A673 (cell line): ENCODE results near the gene ALDH1B1. TPM values are rescaled to one million over a fixed set of nuclear protein-coding genes. Genes with fewer than 3 reads are reported as not detected.

ENCODE experiments used
- BruUV-seq: library from RNA; stranded (reverse); fragments of 400-500 nt; replicated peaks from 2 replicates; lab custom pipeline; 2021; lab: Mats Ljungman, UMichigan
- CTCF ChIA-PET: fragments of 300-600 bp; sonication (Branson Sonifier 250); formaldehyde crosslinking; loops from one replicate; lab custom pipeline; 2022; ENCODE audit warnings: antibody characterized with exemption; lab: Charles Lee
- POLR2A ChIA-PET: fragments of 300-600 bp; sonication (Branson Sonifier 250); formaldehyde crosslinking; loops from one replicate; lab custom pipeline; 2022; ENCODE audit warnings: antibody characterized with exemption; ENCODE audit not compliant: low non-redundant PET; lab: Charles Lee
- DNase-seq: peaks from one replicate; pipeline ENCODE4 v3.0.0-alpha.2; 2015; ENCODE audit warnings: low spot score
- H3K27ac ChIP-seq: fragments of 200-600 bp; sonication (generic); 2 replicates; pipeline ENCODE4 v1.5.1; 2016; ENCODE audit warnings: mixed run types, low read depth, mild to moderate bottlenecking, mixed read lengths, antibody characterized with exemption, low read length; ENCODE audit not compliant: poor library complexity, severe bottlenecking
- H3K27me3 ChIP-seq: fragments of 200-600 bp; sonication (generic); replicated peaks from 2 replicates; pipeline ENCODE4 v1.6.1; 2017; ENCODE audit warnings: mixed run types, low read depth, mild to moderate bottlenecking, mixed read lengths, antibody characterized with exemption, low read length; ENCODE audit not compliant: insufficient read depth, poor library complexity
- H3K36me3 ChIP-seq: fragments of 200-600 bp; sonication (generic); 2 replicates; pipeline ENCODE4 v1.6.1; 2016; ENCODE audit warnings: mixed run types, mild to moderate bottlenecking, mixed read lengths, antibody characterized with exemption, low read length; ENCODE audit not compliant: insufficient read depth, poor library complexity, severe bottlenecking
- H3K4me1 ChIP-seq: fragments of 200-600 bp; sonication (generic); 2 replicates; pipeline ENCODE4 v1.6.1; 2017; ENCODE audit warnings: mixed run types, mild to moderate bottlenecking, mixed read lengths, antibody characterized with exemption, low read length; ENCODE audit not compliant: insufficient read depth, poor library complexity, severe bottlenecking
- H3K4me3 ChIP-seq: fragments of 200-600 bp; sonication (generic); 2 replicates; pipeline ENCODE4 v1.5.1; 2016; ENCODE audit warnings: low read depth, mixed run types, mild to moderate bottlenecking, mixed read lengths, low read length; ENCODE audit not compliant: poor library complexity, severe bottlenecking
- H3K9me3 ChIP-seq: fragments of 200-600 bp; sonication (generic); 2 replicates; pipeline ENCODE4 v1.6.1; 2016; ENCODE audit warnings: mixed run types, low read depth, mild to moderate bottlenecking, mixed read lengths, antibody characterized with exemption, low read length; ENCODE audit not compliant: poor library complexity, severe bottlenecking
- EZH2 ChIP-seq: fragments of 200-600 bp; sonication (generic); IDR thresholded peaks from 2 replicates; pipeline ENCODE4 v1.6.1; 2017; ENCODE audit warnings: borderline replicate concordance, low read depth, mild to moderate bottlenecking, mixed read lengths, antibody characterized with exemption, low read length; ENCODE audit not compliant: poor library complexity, severe bottlenecking
- intact Hi-C: fragments of 100-400 bp; cut with micrococcal nuclease; formaldehyde crosslinking; loops from one replicate; pipeline ENCODE4 v1.10.0; 2022; ENCODE audit not compliant: unreplicated experiment
- total RNA-seq: library from RNA; stranded (reverse); gene quantifications from 2 replicates; pipeline ENCODE4 v1.2.3, GENCODE V29; 2021
- TF ChIP-seq, protein P1 (sequence below): fragments of 300-800, 200-600 bp; sonication (generic); conservative IDR thresholded peaks from 2 replicates; pipeline ENCODE4 v1.5.1; 2017; ENCODE audit warnings: low read depth, mild to moderate bottlenecking, antibody characterized with exemption, low read length, moderate library complexity, mixed read lengths

The ALDH1B1 gene
- total RNA-seq, 1 experiment from 2014 or later = 29.0 TPM

- TF ChIP-seq EZH2 = no peak
- TF ChIP-seq, protein P1, sequence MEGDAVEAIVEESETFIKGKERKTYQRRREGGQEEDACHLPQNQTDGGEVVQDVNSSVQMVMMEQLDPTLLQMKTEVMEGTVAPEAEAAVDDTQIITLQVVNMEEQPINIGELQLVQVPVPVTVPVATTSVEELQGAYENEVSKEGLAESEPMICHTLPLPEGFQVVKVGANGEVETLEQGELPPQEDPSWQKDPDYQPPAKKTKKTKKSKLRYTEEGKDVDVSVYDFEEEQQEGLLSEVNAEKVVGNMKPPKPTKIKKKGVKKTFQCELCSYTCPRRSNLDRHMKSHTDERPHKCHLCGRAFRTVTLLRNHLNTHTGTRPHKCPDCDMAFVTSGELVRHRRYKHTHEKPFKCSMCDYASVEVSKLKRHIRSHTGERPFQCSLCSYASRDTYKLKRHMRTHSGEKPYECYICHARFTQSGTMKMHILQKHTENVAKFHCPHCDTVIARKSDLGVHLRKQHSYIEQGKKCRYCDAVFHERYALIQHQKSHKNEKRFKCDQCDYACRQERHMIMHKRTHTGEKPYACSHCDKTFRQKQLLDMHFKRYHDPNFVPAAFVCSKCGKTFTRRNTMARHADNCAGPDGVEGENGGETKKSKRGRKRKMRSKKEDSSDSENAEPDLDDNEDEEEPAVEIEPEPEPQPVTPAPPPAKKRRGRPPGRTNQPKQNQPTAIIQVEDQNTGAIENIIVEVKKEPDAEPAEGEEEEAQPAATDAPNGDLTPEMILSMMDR = no peak
- H3K4me3 ChIP-seq = no peak overlapping the region
- H3K27me3 ChIP-seq = no peaks in the 10 kb centered on the region
- intact Hi-C loops = no loop called here
- no peak overlapping the region for H3K27ac ChIP-seq
- H3K9me3 ChIP-seq = no peaks in the 10 kb centered on the region
- no peaks in the 10 kb centered on the region for H3K36me3 ChIP-seq
- BruUV-seq = no TSS peak
- peaks cover 4% of the 10 kb centered on the region for H3K4me1 ChIP-seq
- ChIA-PET CTCF (no interaction called here), POLR2A (no interaction called here)
- DNase-seq = no peak
These were observed 47.8 kb upstream of the ALDH1B1 start for GRCh38 chr9:38344566-38345324.

DNA sequence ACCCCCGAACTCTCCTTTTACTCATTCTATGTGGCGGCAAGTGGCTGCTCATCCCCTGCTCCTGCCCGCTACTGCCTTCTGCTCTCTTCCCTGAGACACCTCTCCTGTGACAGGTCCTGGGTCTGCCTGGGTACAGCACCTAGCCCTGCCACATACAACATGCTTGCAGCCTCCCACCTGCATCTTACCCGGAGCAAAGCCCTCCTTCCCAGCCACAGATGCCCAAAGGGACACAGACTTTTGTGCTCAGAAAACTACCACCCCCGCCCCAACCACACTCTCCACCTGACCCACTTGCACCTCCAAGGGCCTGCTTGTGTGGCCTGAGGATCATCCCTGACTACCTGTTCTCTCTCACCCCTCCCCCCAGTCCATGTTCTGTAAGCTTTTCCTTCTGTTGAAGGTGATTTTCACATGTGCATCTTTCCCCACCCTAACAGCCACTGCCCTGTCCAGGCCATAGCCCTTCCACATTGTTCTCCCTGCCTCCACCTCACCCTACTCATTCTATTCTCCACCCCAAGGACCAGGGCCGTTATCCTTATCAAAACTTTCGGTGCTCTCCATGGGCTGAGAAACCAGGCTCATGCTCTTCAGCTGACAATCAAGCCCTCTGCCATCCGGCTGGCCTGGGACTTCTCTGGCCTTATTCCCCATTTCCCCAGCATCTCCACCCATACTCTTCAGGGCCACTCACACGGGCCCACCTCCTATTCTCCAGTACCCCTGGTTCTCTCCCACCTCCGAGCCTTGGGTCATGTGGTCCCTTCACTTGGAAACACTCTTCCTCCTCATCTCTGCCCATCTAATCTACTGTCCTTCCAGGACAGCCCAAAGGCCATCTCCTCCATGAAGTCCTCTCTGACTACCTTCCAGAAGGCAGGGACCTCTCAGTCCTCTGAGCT, 46.4 kb upstream of the ALDH1B1 start:
- BruUV-seq = no TSS peak
- ChIA-PET CTCF (no interaction called here), POLR2A (no interaction called here)
- H3K4me1 ChIP-seq = peaks cover 4% of the 10 kb centered on the region
- H3K27ac ChIP-seq = no peak overlapping the region
- H3K4me3 ChIP-seq = no peak overlapping the region
- H3K36me3 ChIP-seq = no peaks in the 10 kb centered on the region
- no peaks in the 10 kb centered on the region for H3K9me3 ChIP-seq
- no peaks in the 10 kb centered on the region for H3K27me3 ChIP-seq
- no peak for TF ChIP-seq EZH2
- TF ChIP-seq, protein P1 = no peak
- DNase-seq = no peak
- intact Hi-C loops = no loop called here

DNA sequence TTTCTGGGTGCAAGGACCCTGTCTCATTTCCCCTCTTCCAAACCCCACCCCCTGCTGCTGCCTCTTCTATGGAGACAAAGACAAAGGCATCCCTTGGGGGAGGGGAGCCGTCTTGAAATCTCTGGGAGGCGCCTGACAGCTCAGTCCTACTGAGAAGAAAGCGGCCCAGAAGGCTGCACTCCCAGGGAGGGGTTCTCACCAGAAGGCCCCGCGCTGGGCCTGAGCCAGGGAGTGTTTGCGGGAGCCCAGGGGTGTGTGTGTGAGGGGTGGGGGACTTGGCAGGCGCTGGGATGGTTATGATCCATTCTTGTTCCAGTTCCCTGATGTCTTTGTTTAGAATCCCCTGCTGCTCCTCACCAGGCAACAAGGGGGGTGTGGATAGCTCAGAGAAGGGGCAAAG, 45.7 kb upstream of the ALDH1B1 start:
- intact Hi-C loops = no loop called here
- H3K9me3 ChIP-seq = no peaks in the 10 kb centered on the region
- H3K4me1 ChIP-seq = peaks cover 4% of the 10 kb centered on the region
- CTCF ChIA-PET = no interaction called here
- peak; percentile 32 for DNase-seq
- no peaks in the 10 kb centered on the region for H3K36me3 ChIP-seq
- H3K4me3 ChIP-seq = no peak overlapping the region
- TF ChIP-seq, protein P1 = no peak
- TF ChIP-seq EZH2 = no peak
- no peaks in the 10 kb centered on the region for H3K27me3 ChIP-seq
- H3K27ac ChIP-seq = no peak overlapping the region
- POLR2A ChIA-PET = no interaction called here
- no TSS peak for BruUV-seq
